Tibial nerve (tissue), 4 donors: Measurements from ENCODE around the gene OR10H3.

Source experiments
- CTCF ChIP-seq, 5 experiments: fragments of 200-600 bp in 3 of 5; fragments of 450-650 bp in 2 of 5; sonication (generic) in 3 of 5; IDR thresholded peaks; one replicate each; pipeline ENCODE4 v1.5.1; 2016 to 2019; ENCODE audit warnings: antibody characterized with exemption in 5 of 5, mild to moderate bottlenecking in 3 of 5, moderate library complexity in 2 of 5
- EP300 ChIP-seq, 2 donors: sonication (generic); formaldehyde crosslinking; IDR thresholded peaks; one replicate each; pipeline ENCODE4 v1.6.1; 2017; ENCODE audit warnings: antibody characterized with exemption in 2 of 2, mild to moderate bottlenecking in 1 of 2
- POLR2A ChIP-seq, 2 donors: fragments of 450-650 bp; IDR thresholded peaks; one replicate each; pipeline ENCODE4 v1.6.1; 2017; ENCODE audit warnings: antibody characterized with exemption in 2 of 2, mild to moderate bottlenecking in 2 of 2, moderate library complexity in 2 of 2

DNA sequence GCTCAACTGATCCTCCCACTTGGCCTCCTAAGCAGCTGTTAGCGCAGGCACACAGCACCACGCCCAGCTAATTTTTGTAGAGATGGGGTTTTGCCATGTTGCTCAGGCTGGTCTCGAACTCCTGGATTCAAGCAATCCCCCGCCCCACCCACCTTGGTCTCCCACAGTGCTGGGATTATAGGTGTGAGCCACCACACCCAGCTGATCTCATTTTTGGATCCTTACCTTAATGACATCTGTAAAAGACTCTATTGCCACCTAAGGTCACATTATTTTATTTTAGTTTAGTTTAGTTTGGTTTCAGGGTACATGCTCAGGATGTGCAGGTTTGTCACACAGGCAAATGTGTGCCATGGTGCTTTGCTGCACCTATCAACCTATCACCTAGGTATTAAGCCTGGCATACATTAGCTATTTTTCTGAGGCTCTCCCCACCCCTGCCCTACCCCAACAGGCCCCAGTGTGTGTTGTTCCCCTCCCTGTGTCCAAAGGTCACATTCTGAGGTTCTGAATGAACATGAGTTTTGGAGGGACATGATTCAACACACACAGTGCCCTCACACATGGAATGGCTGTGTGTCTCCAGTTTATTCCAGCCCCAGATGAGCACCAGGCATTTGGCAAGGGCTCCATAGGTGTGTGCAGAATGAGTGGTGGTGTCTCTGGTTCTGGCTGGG is 50.9 kb downstream of the OR10H3 start:
- TF ChIP-seq EP300 (IDR thresholded peaks at IDR 0.05) (no peak), CTCF (IDR thresholded peaks at IDR 0.05) (no peak), POLR2A (IDR thresholded peaks at IDR 0.05) (no peak)
